ENCODE measurements around the gene ARHGEF38. TPM values are rescaled to one million over a fixed set of nuclear protein-coding genes. Genes with fewer than 3 reads are reported as not detected.
"Not testable (repeated sequence)": the region's sequence is repeated elsewhere in the genome, so short reads cannot be mapped to it uniquely, and the experiment has no call there.

ARHGEF38 gene
- total RNA-seq, 1 experiment from 2014 or later: not detected

- BruUV-seq (replicated peaks): no TSS peak
- peak overlapping the region; percentile 67 for H3K4me3 Mint-ChIP-seq (ENCODE audit: unreplicated experiment)
- ChIA-PET CTCF (interaction anchor here (0.5 to 6.6 kb wide), 13 partner anchors 10 to 1741 kb away, joined by 3 to 39 read pairs (median 3); partner anchors contain the start of genes ARHGEF38 and PPA2), POLR2A (interaction anchor here (0.6 to 3.6 kb wide), 9 partner anchors 8 to 250 kb away, joined by 3 to 25 read pairs (median 4); partner anchors contain the start of gene PPA2)
- DNase-seq (ENCODE audit: unreplicated experiment): peak; percentile 24
- H3K4me1 Mint-ChIP-seq (ENCODE audit: insufficient read depth, unreplicated experiment): peaks cover 12% of the 10 kb centered on the region
- peaks cover 3% of the 10 kb centered on the region for H3K36me3 Mint-ChIP-seq (ENCODE audit: insufficient read depth, unreplicated experiment)
- intact Hi-C loops (cut with micrococcal nuclease): loop anchor here (1.0 to 5.0 kb wide), 5 partner anchors 93 to 1718 kb away; partner anchors contain the start of gene TET2
- H3K9me3 Mint-ChIP-seq (ENCODE audit: unreplicated experiment): no peaks in the 10 kb centered on the region
- TF ChIP-seq, protein P1, sequence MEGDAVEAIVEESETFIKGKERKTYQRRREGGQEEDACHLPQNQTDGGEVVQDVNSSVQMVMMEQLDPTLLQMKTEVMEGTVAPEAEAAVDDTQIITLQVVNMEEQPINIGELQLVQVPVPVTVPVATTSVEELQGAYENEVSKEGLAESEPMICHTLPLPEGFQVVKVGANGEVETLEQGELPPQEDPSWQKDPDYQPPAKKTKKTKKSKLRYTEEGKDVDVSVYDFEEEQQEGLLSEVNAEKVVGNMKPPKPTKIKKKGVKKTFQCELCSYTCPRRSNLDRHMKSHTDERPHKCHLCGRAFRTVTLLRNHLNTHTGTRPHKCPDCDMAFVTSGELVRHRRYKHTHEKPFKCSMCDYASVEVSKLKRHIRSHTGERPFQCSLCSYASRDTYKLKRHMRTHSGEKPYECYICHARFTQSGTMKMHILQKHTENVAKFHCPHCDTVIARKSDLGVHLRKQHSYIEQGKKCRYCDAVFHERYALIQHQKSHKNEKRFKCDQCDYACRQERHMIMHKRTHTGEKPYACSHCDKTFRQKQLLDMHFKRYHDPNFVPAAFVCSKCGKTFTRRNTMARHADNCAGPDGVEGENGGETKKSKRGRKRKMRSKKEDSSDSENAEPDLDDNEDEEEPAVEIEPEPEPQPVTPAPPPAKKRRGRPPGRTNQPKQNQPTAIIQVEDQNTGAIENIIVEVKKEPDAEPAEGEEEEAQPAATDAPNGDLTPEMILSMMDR (IDR thresholded peaks at IDR 0.05; ENCODE audit: unreplicated experiment): no peak
- peak overlapping the region; percentile 90 for H3K27ac Mint-ChIP-seq (ENCODE audit: low read depth, unreplicated experiment)
- H3K27me3 Mint-ChIP-seq (ENCODE audit: insufficient read depth, unreplicated experiment): no peaks in the 10 kb centered on the region
Observed at GRCh38 chr4:105714932-105715331, 162.5 kb downstream of the ARHGEF38 start.

DNA sequence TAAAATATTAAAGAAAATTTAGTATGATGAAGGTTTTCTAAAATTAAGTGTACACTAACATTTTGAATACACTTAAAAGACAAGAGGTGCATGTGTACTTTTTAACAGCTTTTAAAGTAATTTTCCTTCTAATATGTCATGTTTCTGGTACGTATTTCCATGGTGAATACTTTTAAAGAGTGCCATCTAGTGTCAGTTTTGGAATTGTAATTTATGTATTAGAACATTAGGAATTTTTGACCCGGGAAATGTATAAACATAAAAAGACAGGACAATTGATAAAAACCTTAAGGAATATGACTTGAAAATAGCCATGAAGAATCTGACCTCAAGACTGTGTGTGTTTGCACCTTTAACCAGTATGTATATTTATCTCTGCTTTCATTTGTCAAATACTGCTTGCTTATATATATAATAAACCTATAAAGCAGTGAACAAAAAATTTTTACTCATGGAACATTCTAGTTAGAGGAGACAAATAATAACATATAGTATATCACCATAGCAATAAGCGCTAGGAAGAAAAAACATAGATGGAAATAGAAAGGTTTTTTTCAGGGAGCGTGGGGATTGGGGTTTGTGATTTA is 163.4 kb downstream of the ARHGEF38 start:
- peak; percentile 55 for DNase-seq (ENCODE audit: unreplicated experiment)
- POLR2A ChIA-PET: interaction anchor here (0.6 to 3.6 kb wide), 7 partner anchors 9 to 244 kb away, joined by 3 to 25 read pairs (median 6); partner anchors contain the start of gene PPA2
- intact Hi-C loops (cut with micrococcal nuclease): loop anchor here (1.0 kb wide), 3 partner anchors 93 to 425 kb away; no protein-coding TSS in a partner anchor
- BruUV-seq (replicated peaks): no TSS peak
- Mint-ChIP-seq H3K27me3 (ENCODE audit: insufficient read depth, unreplicated experiment) (no peaks in the 10 kb centered on the region), H3K4me3 (ENCODE audit: unreplicated experiment) (no peak overlapping the region), H3K4me1 (ENCODE audit: insufficient read depth, unreplicated experiment) (peaks cover 12% of the 10 kb centered on the region), H3K36me3 (ENCODE audit: insufficient read depth, unreplicated experiment) (peaks cover 10% of the 10 kb centered on the region), H3K9me3 (ENCODE audit: unreplicated experiment) (no peaks in the 10 kb centered on the region), H3K27ac (ENCODE audit: low read depth, unreplicated experiment) (peak overlapping the region; percentile 90)
- TF ChIP-seq, protein P1 (IDR thresholded peaks at IDR 0.05; ENCODE audit: unreplicated experiment): no peak
- CTCF ChIA-PET: interaction anchor here (0.5 to 6.6 kb wide), 13 partner anchors 48 to 1742 kb away, joined by 3 to 39 read pairs (median 3); partner anchors contain the start of genes ARHGEF38 and PPA2

- CTCF ChIA-PET: interaction anchor here (0.5 to 1.9 kb wide), 4 partner anchors 9 to 278 kb away, joined by 3 to 11 read pairs (median 5); no protein-coding TSS in a partner anchor
- Mint-ChIP-seq H3K27ac (ENCODE audit: low read depth, unreplicated experiment) (no peak overlapping the region), H3K4me1 (ENCODE audit: insufficient read depth, unreplicated experiment) (no peaks in the 10 kb centered on the region), H3K4me3 (ENCODE audit: unreplicated experiment) (no peak overlapping the region), H3K36me3 (ENCODE audit: insufficient read depth, unreplicated experiment) (peaks cover 14% of the 10 kb centered on the region), H3K27me3 (ENCODE audit: insufficient read depth, unreplicated experiment) (no peaks in the 10 kb centered on the region), H3K9me3 (ENCODE audit: unreplicated experiment) (no peaks in the 10 kb centered on the region)
- intact Hi-C loops (cut with micrococcal nuclease): no loop called here
- POLR2A ChIA-PET: interaction anchor here (0.9 to 1.8 kb wide), 2 partner anchors 10 to 17 kb away, joined by 3 to 13 read pairs; partner anchors contain the start of genes GSTCD and INTS12
- TF ChIP-seq, protein P1 (IDR thresholded peaks at IDR 0.05; ENCODE audit: unreplicated experiment): no peak
- DNase-seq (ENCODE audit: unreplicated experiment): no peak
- no TSS peak for BruUV-seq (replicated peaks)
Observed at GRCh38 chr4:105719204-105719603, 166.8 kb downstream of the ARHGEF38 start.

GRCh38 chr4:105725623-105726022 is 173.2 kb downstream of the ARHGEF38 start:
- no peak for DNase-seq (ENCODE audit: unreplicated experiment)
- H3K4me1 Mint-ChIP-seq (ENCODE audit: insufficient read depth, unreplicated experiment): no peaks in the 10 kb centered on the region
- H3K4me3 Mint-ChIP-seq (ENCODE audit: unreplicated experiment): no peak overlapping the region
- intact Hi-C loops (cut with micrococcal nuclease): no loop called here
- POLR2A ChIA-PET: no interaction called here
- no peaks in the 10 kb centered on the region for H3K27me3 Mint-ChIP-seq (ENCODE audit: insufficient read depth, unreplicated experiment)
- no TSS peak for BruUV-seq (replicated peaks)
- peaks cover 30% of the 10 kb centered on the region for H3K36me3 Mint-ChIP-seq (ENCODE audit: insufficient read depth, unreplicated experiment)
- CTCF ChIA-PET: no interaction called here
- TF ChIP-seq, protein P1 (IDR thresholded peaks at IDR 0.05; ENCODE audit: unreplicated experiment): no peak
- H3K27ac Mint-ChIP-seq (ENCODE audit: low read depth, unreplicated experiment): no peak overlapping the region
- H3K9me3 Mint-ChIP-seq (ENCODE audit: unreplicated experiment): no peaks in the 10 kb centered on the region

DNA sequence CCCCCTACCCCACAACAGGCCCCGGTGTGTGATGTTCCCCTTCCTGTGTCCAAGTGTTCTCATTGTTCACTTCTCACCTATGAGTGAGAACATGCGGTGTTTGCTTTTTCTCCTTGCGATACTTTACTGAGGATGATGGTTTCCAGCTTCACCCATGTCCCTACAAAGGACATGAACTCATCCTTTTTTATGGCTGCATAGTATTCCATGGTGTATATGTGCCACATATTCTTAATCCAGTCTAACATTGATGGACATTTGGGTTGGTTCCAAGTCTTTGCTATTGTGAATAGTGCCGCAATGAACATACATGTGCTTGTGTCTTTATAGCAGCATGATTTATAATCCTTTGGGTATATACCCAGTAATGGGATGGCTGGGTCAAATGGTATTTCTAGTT is 177.5 kb downstream of the ARHGEF38 start:
- Mint-ChIP-seq H3K9me3 (ENCODE audit: unreplicated experiment) (peaks cover 14% of the 10 kb centered on the region), H3K36me3 (ENCODE audit: insufficient read depth, unreplicated experiment) (peaks cover 30% of the 10 kb centered on the region)
- intact Hi-C loops (cut with micrococcal nuclease); H3K4me3 Mint-ChIP-seq (ENCODE audit: unreplicated experiment); DNase-seq (ENCODE audit: unreplicated experiment); CTCF ChIA-PET; H3K27ac Mint-ChIP-seq (ENCODE audit: low read depth, unreplicated experiment); H3K4me1 Mint-ChIP-seq (ENCODE audit: insufficient read depth, unreplicated experiment); H3K27me3 Mint-ChIP-seq (ENCODE audit: insufficient read depth, unreplicated experiment); POLR2A ChIA-PET; BruUV-seq (replicated peaks): not testable (repeated sequence)

Data from MCF 10A (cell line).